ENCODE data around the gene KYNU.

Gene KYNU

GRCh38 chr2:142869461-142870106 lies 7.9 kb upstream of the KYNU start:
- H3K27ac ChIP-seq (ENCODE audit: low read depth, low read length): no peak overlapping the region
- no peaks in the 10 kb centered on the region for H3K9me3 ChIP-seq (ENCODE audit: control insufficient read depth in 5 of 5, low read length in 5 of 5)
- H3K9ac ChIP-seq (ENCODE audit: low read length in 5 of 5): no peak overlapping the region
- H3K36me3 ChIP-seq (ENCODE audit: control insufficient read depth in 5 of 5, insufficient read depth in 5 of 5, low read length in 5 of 5): no peaks in the 10 kb centered on the region
- no peaks in the 10 kb centered on the region for H3K27me3 ChIP-seq (ENCODE audit: control insufficient read depth in 5 of 5, insufficient read depth in 4 of 5, low read length in 5 of 5)
- H3K4me1 ChIP-seq (ENCODE audit: control insufficient read depth in 5 of 5, insufficient read depth in 5 of 5, low read length in 5 of 5): peaks cover 0 to 18% (median 16%) of the 10 kb centered on the region in 5 donors
- no peak overlapping the region for H3K4me3 ChIP-seq (ENCODE audit: low read depth in 1 of 5, low read length in 5 of 5)

GRCh38 chr2:142870526-142870925 lies 6.9 kb upstream of the KYNU start:
- Histone ChIP-seq H3K36me3 (ENCODE audit: control insufficient read depth in 5 of 5, insufficient read depth in 5 of 5, low read length in 5 of 5) (no peaks in the 10 kb centered on the region), H3K4me3 (ENCODE audit: low read depth in 1 of 5, low read length in 5 of 5) (no peak overlapping the region), H3K27me3 (ENCODE audit: control insufficient read depth in 5 of 5, insufficient read depth in 4 of 5, low read length in 5 of 5) (no peaks in the 10 kb centered on the region), H3K27ac (ENCODE audit: low read depth, low read length) (no peak overlapping the region), H3K9ac (ENCODE audit: low read length in 5 of 5) (no peak overlapping the region), H3K4me1 (ENCODE audit: control insufficient read depth in 5 of 5, insufficient read depth in 5 of 5, low read length in 5 of 5) (peaks cover 0 to 19% (median 18%) of the 10 kb centered on the region in 5 donors), H3K9me3 (ENCODE audit: control insufficient read depth in 5 of 5, low read length in 5 of 5) (no peaks in the 10 kb centered on the region)

GRCh38 chr2:142871396-142871795 lies 6.1 kb upstream of the KYNU start:
- Histone ChIP-seq H3K9ac (ENCODE audit: low read length in 5 of 5) (no peak overlapping the region), H3K27ac (ENCODE audit: low read depth, low read length) (no peak overlapping the region), H3K4me1 (ENCODE audit: control insufficient read depth in 5 of 5, insufficient read depth in 5 of 5, low read length in 5 of 5) (peaks cover 0 to 19% (median 15%) of the 10 kb centered on the region in 5 donors), H3K36me3 (ENCODE audit: control insufficient read depth in 5 of 5, insufficient read depth in 5 of 5, low read length in 5 of 5) (no peaks in the 10 kb centered on the region), H3K4me3 (ENCODE audit: low read depth in 1 of 5, low read length in 5 of 5) (no peak overlapping the region), H3K27me3 (ENCODE audit: control insufficient read depth in 5 of 5, insufficient read depth in 4 of 5, low read length in 5 of 5) (no peaks in the 10 kb centered on the region), H3K9me3 (ENCODE audit: control insufficient read depth in 5 of 5, low read length in 5 of 5) (no peaks in the 10 kb centered on the region)

- Histone ChIP-seq H3K4me1 (ENCODE audit: control insufficient read depth in 5 of 5, insufficient read depth in 5 of 5, low read length in 5 of 5) (peaks cover 0 to 16% (median 12%) of the 10 kb centered on the region in 5 donors), H3K9me3 (ENCODE audit: control insufficient read depth in 5 of 5, low read length in 5 of 5) (no peaks in the 10 kb centered on the region), H3K9ac (ENCODE audit: low read length in 5 of 5) (no peak overlapping the region), H3K27ac (ENCODE audit: low read depth, low read length) (no peak overlapping the region), H3K27me3 (ENCODE audit: control insufficient read depth in 5 of 5, insufficient read depth in 4 of 5, low read length in 5 of 5) (no peaks in the 10 kb centered on the region), H3K4me3 (ENCODE audit: low read depth in 1 of 5, low read length in 5 of 5) (no peak overlapping the region), H3K36me3 (ENCODE audit: control insufficient read depth in 5 of 5, insufficient read depth in 5 of 5, low read length in 5 of 5) (no peaks in the 10 kb centered on the region)
Observed at GRCh38 chr2:142872882-142873724, 4.4 kb upstream of the KYNU start.

- Histone ChIP-seq H3K9me3 (ENCODE audit: control insufficient read depth in 5 of 5, low read length in 5 of 5) (no peaks in the 10 kb centered on the region), H3K4me1 (ENCODE audit: control insufficient read depth in 5 of 5, insufficient read depth in 5 of 5, low read length in 5 of 5) (peaks cover 0 to 10% (median 7%) of the 10 kb centered on the region in 5 donors), H3K27me3 (ENCODE audit: control insufficient read depth in 5 of 5, insufficient read depth in 4 of 5, low read length in 5 of 5) (no peaks in the 10 kb centered on the region), H3K36me3 (ENCODE audit: control insufficient read depth in 5 of 5, insufficient read depth in 5 of 5, low read length in 5 of 5) (no peaks in the 10 kb centered on the region), H3K4me3 (ENCODE audit: low read depth in 1 of 5, low read length in 5 of 5) (no peak overlapping the region), H3K27ac (ENCODE audit: low read depth, low read length) (peak overlapping the region; percentile 49), H3K9ac (ENCODE audit: low read length in 5 of 5) (no peak overlapping the region)
Observed at GRCh38 chr2:142873831-142874287, 3.6 kb upstream of the KYNU start.

GRCh38 chr2:142874293-142874814 lies 3.1 kb upstream of the KYNU start:
- Histone ChIP-seq H3K27me3 (ENCODE audit: control insufficient read depth in 5 of 5, insufficient read depth in 4 of 5, low read length in 5 of 5) (no peaks in the 10 kb centered on the region), H3K27ac (ENCODE audit: low read depth, low read length) (peak overlapping the region; percentile 49), H3K4me3 (ENCODE audit: low read depth in 1 of 5, low read length in 5 of 5) (no peak overlapping the region), H3K9me3 (ENCODE audit: control insufficient read depth in 5 of 5, low read length in 5 of 5) (no peaks in the 10 kb centered on the region), H3K36me3 (ENCODE audit: control insufficient read depth in 5 of 5, insufficient read depth in 5 of 5, low read length in 5 of 5) (no peaks in the 10 kb centered on the region), H3K9ac (ENCODE audit: low read length in 5 of 5) (no peak overlapping the region), H3K4me1 (ENCODE audit: control insufficient read depth in 5 of 5, insufficient read depth in 5 of 5, low read length in 5 of 5) (peaks cover 0 to 10% (median 7%) of the 10 kb centered on the region in 5 donors)

- H3K36me3 ChIP-seq (ENCODE audit: control insufficient read depth in 5 of 5, insufficient read depth in 5 of 5, low read length in 5 of 5): no peaks in the 10 kb centered on the region
- no peak overlapping the region for H3K27ac ChIP-seq (ENCODE audit: low read depth, low read length)
- H3K27me3 ChIP-seq (ENCODE audit: control insufficient read depth in 5 of 5, insufficient read depth in 4 of 5, low read length in 5 of 5): no peaks in the 10 kb centered on the region
- H3K9ac ChIP-seq (ENCODE audit: low read length in 5 of 5): no peak overlapping the region
- H3K4me3 ChIP-seq (ENCODE audit: low read depth in 1 of 5, low read length in 5 of 5): no peak overlapping the region
- H3K4me1 ChIP-seq (ENCODE audit: control insufficient read depth in 5 of 5, insufficient read depth in 5 of 5, low read length in 5 of 5): peaks cover 0 to 10% (median 7%) of the 10 kb centered on the region in 5 donors
- no peaks in the 10 kb centered on the region for H3K9me3 ChIP-seq (ENCODE audit: control insufficient read depth in 5 of 5, low read length in 5 of 5)
Observed at GRCh38 chr2:142875010-142875409, 2.5 kb upstream of the KYNU start.

GRCh38 chr2:142875652-142876051 lies 1.8 kb upstream of the KYNU start:
- Histone ChIP-seq H3K27ac (ENCODE audit: low read depth, low read length) (no peak overlapping the region), H3K9ac (ENCODE audit: low read length in 5 of 5) (no peak overlapping the region), H3K36me3 (ENCODE audit: control insufficient read depth in 5 of 5, insufficient read depth in 5 of 5, low read length in 5 of 5) (no peaks in the 10 kb centered on the region), H3K4me1 (ENCODE audit: control insufficient read depth in 5 of 5, insufficient read depth in 5 of 5, low read length in 5 of 5) (peaks cover 0 to 10% (median 7%) of the 10 kb centered on the region in 5 donors), H3K27me3 (ENCODE audit: control insufficient read depth in 5 of 5, insufficient read depth in 4 of 5, low read length in 5 of 5) (no peaks in the 10 kb centered on the region), H3K4me3 (ENCODE audit: low read depth in 1 of 5, low read length in 5 of 5) (no peak overlapping the region), H3K9me3 (ENCODE audit: control insufficient read depth in 5 of 5, low read length in 5 of 5) (no peaks in the 10 kb centered on the region)

- Histone ChIP-seq H3K4me1 (ENCODE audit: control insufficient read depth in 5 of 5, insufficient read depth in 5 of 5, low read length in 5 of 5) (peaks cover 0 to 10% (median 7%) of the 10 kb centered on the region in 5 donors), H3K36me3 (ENCODE audit: control insufficient read depth in 5 of 5, insufficient read depth in 5 of 5, low read length in 5 of 5) (no peaks in the 10 kb centered on the region), H3K27ac (ENCODE audit: low read depth, low read length) (no peak overlapping the region), H3K9ac (ENCODE audit: low read length in 5 of 5) (no peak overlapping the region), H3K27me3 (ENCODE audit: control insufficient read depth in 5 of 5, insufficient read depth in 4 of 5, low read length in 5 of 5) (no peaks in the 10 kb centered on the region), H3K9me3 (ENCODE audit: control insufficient read depth in 5 of 5, low read length in 5 of 5) (no peaks in the 10 kb centered on the region), H3K4me3 (ENCODE audit: low read depth in 1 of 5, low read length in 5 of 5) (no peak overlapping the region)
Observed at GRCh38 chr2:142876423-142876822, 1.0 kb upstream of the KYNU start.
